Stimulated activated CD4-positive, alpha-beta T cell treated with anti-CD3 and anti-CD28 coated beads, TNF-alpha, amount 100 ng/mL, for 24 hours (primary cell): Measurements from ENCODE around the gene NLRX1.
"Not testable (repeated sequence)": the region's sequence is repeated elsewhere in the genome, so short reads cannot be mapped to it uniquely, and the experiment has no call there.

Experiments used
- DNase-seq, 3 experiments: peaks; one replicate each; pipeline ENCODE4 v3.0.0-alpha.2; 2020; ENCODE audit warnings: low read depth in 3 of 3

Gene NLRX1

GRCh38 chr11:119168471-119169281 is at the start of gene NLRX1:
Gene NLRX1, plus strand, starts transcription at chr11:119168725. Its CDS starts 2,679 bp downstream, at chr11:119171404.
- peak; percentile 74 to 86 (median 76) for DNase-seq

- no peak for DNase-seq
Measured at GRCh38 chr11:119118946-119119345, 49.6 kb upstream of the NLRX1 start.

- DNase-seq = no peak
Measured at GRCh38 chr11:119120639-119121007, 47.9 kb upstream of the NLRX1 start.

- peak; percentile 100 for DNase-seq
Measured at GRCh38 chr11:119121008-119121810, 47.3 kb upstream of the NLRX1 start, which contains the start of gene HINFP. Gene HINFP, plus strand, starts transcription at chr11:119121580. Its CDS starts 5,365 bp downstream, at chr11:119126945.

GRCh38 chr11:119121811-119122124 is 46.8 kb upstream of the NLRX1 start:
- no peak for DNase-seq

- DNase-seq = no peak
Measured at GRCh38 chr11:119125821-119126220, 42.7 kb upstream of the NLRX1 start.

GRCh38 chr11:119126675-119127268 is 41.8 kb upstream of the NLRX1 start:
- no peak for DNase-seq

- DNase-seq = no peak
Measured at GRCh38 chr11:119130662-119131061, 37.9 kb upstream of the NLRX1 start.

- DNase-seq = no peak
Measured at GRCh38 chr11:119134389-119134978, 34.0 kb upstream of the NLRX1 start.

- DNase-seq = not testable (repeated sequence)
Measured at GRCh38 chr11:119139276-119139675, 29.2 kb upstream of the NLRX1 start.

GRCh38 chr11:119144825-119145486 is 23.6 kb upstream of the NLRX1 start:
- no peak for DNase-seq

GRCh38 chr11:119145551-119145950 is 23.0 kb upstream of the NLRX1 start:
- no peak for DNase-seq

- DNase-seq = no peak
Measured at GRCh38 chr11:119147604-119148333, 20.8 kb upstream of the NLRX1 start.

- no peak for DNase-seq
Measured at GRCh38 chr11:119148720-119149017, 19.9 kb upstream of the NLRX1 start.

- peak in 1 of 3 experiments; percentile 21 for DNase-seq
Measured at GRCh38 chr11:119149018-119149785, 19.3 kb upstream of the NLRX1 start, which contains the start of gene ABCG4. Gene ABCG4, plus strand, starts transcription at chr11:119149052. Its CDS starts 914 bp downstream, at chr11:119149966.

GRCh38 chr11:119149786-119150275 is 18.7 kb upstream of the NLRX1 start:
- no peak for DNase-seq

GRCh38 chr11:119152043-119152442 is 16.5 kb upstream of the NLRX1 start:
- no peak for DNase-seq

- no peak for DNase-seq
Measured at GRCh38 chr11:119152604-119153003, 15.9 kb upstream of the NLRX1 start.

GRCh38 chr11:119153049-119153818 is 15.3 kb upstream of the NLRX1 start:
- DNase-seq = no peak
